GM23338 (cell line): Measurements from ENCODE around the gene EFNA4. TPM values are rescaled to one million over a fixed set of nuclear protein-coding genes. Genes with fewer than 3 reads are reported as not detected.

Source experiments
- ATAC-seq: fragments of 200-7000 bp; cut with Tn5 transposase; 3 replicates; pipeline ENCODE4 v1.9.1; 2020
- DNase-seq: peaks from one replicate; pipeline ENCODE4 v3.0.0-alpha.2; 2015; ENCODE audit warnings: low spot score
- H2AFZ ChIP-seq: fragments of 200-600 bp; sonication (generic); 2 replicates; pipeline ENCODE4 v1.8.0; 2016; ENCODE audit warnings: antibody characterized with exemption, mild to moderate bottlenecking, moderate library complexity
- H3F3A ChIP-seq: fragments of 200-600 bp; sonication (generic); replicated peaks from 2 replicates; pipeline ENCODE4 v1.8.0; 2017; ENCODE audit warnings: antibody characterized with exemption, mixed run types, low read depth
- H3K27ac ChIP-seq: fragments of 200-600 bp; sonication (generic); 2 replicates; pipeline ENCODE4 v1.6.1; 2016; ENCODE audit warnings: low read depth
- H3K27me3 ChIP-seq: fragments of 200-600 bp; sonication (generic); 2 replicates; pipeline ENCODE4 v1.8.0; 2016; ENCODE audit warnings: mild to moderate bottlenecking, mixed run types, moderate library complexity; ENCODE audit not compliant: insufficient read depth
- H3K36me3 ChIP-seq: fragments of 200-600 bp; sonication (generic); 2 replicates; pipeline ENCODE4 v1.8.0; 2016; ENCODE audit warnings: mild to moderate bottlenecking; ENCODE audit not compliant: insufficient read depth
- H3K4me1 ChIP-seq: fragments of 200-600 bp; sonication (generic); 2 replicates; pipeline ENCODE4 v1.8.0; 2016; ENCODE audit warnings: mild to moderate bottlenecking, moderate library complexity; ENCODE audit not compliant: insufficient read depth
- H3K4me2 ChIP-seq: fragments of 200-600 bp; sonication (generic); 2 replicates; pipeline ENCODE4 v1.7.1; 2017; ENCODE audit warnings: mixed run types
- H3K4me3 ChIP-seq: fragments of 200-600 bp; sonication (generic); 2 replicates; pipeline ENCODE4 v1.6.1; 2016; ENCODE audit warnings: mixed run types
- H3K79me2 ChIP-seq: fragments of 200-600 bp; sonication (generic); replicated peaks from 2 replicates; pipeline ENCODE4 v1.8.0; 2017; ENCODE audit warnings: mild to moderate bottlenecking; ENCODE audit not compliant: insufficient read depth
- H3K9me2 ChIP-seq: fragments of 200-600 bp; sonication (generic); 2 replicates; pipeline ENCODE4 v1.8.0; 2017; ENCODE audit not compliant: insufficient read depth
- H4K20me1 ChIP-seq: fragments of 200-600 bp; sonication (generic); replicated peaks from 2 replicates; pipeline ENCODE4 v1.8.0; 2017; ENCODE audit warnings: mild to moderate bottlenecking; ENCODE audit not compliant: insufficient read depth
- H3K27ac Mint-ChIP-seq: 2 replicates; pipeline ENCODE4 v1.8.0; 2020; ENCODE audit warnings: inconsistent platforms, mild to moderate bottlenecking, moderate library complexity, mixed read lengths
- H3K27me3 Mint-ChIP-seq: 3 replicates; pipeline ENCODE4 v1.8.0; 2022; ENCODE audit warnings: low read depth, mild to moderate bottlenecking, moderate library complexity, mixed read lengths, inconsistent platforms; ENCODE audit not compliant: insufficient read depth, poor library complexity
- H3K36me3 Mint-ChIP-seq: 3 replicates; pipeline ENCODE4 v1.8.0; 2021; ENCODE audit warnings: low read depth, mild to moderate bottlenecking, inconsistent platforms, moderate library complexity, mixed read lengths
- H3K4me1 Mint-ChIP-seq: 3 replicates; pipeline ENCODE4 v1.8.0; 2020; ENCODE audit warnings: mild to moderate bottlenecking, inconsistent platforms, mixed read lengths
- H3K4me3 Mint-ChIP-seq: 3 replicates; pipeline ENCODE4 v1.8.0; 2021; ENCODE audit warnings: moderate library complexity, mild to moderate bottlenecking, inconsistent platforms, mixed read lengths
- H3K9me3 Mint-ChIP-seq: 3 replicates; pipeline ENCODE4 v1.8.0; 2020; ENCODE audit warnings: moderate library complexity, mild to moderate bottlenecking, inconsistent platforms, mixed read lengths
- CREB1 ChIP-seq: fragments of 250-450 bp; sonication (Bioruptor Pico); IDR thresholded peaks from 2 replicates; pipeline ENCODE4 v1.5.0; 2020; ENCODE audit warnings: low read depth, mild to moderate bottlenecking, moderate library complexity
- CTCF ChIP-seq, 2 experiments: fragments of 200-600 bp in 1 of 2; sonication (generic) in 1 of 2; conservative IDR thresholded peaks; 2 replicates each; pipeline versions ENCODE4 v1.5.1 to v1.6.1; 2016 to 2017; ENCODE audit warnings: antibody characterized with exemption in 2 of 2, low read depth in 2 of 2, mild to moderate bottlenecking in 2 of 2, moderate library complexity in 1 of 2
- ETS1 ChIP-seq: IDR thresholded peaks from 2 replicates; pipeline ENCODE4 v1.6.1; 2016; ENCODE audit warnings: antibody characterized with exemption
- EZH2 ChIP-seq: fragments of 200-600 bp; sonication (generic); IDR thresholded peaks from one replicate; pipeline ENCODE4 v1.8.0; 2017; ENCODE audit warnings: antibody characterized with exemption, mild to moderate bottlenecking, low read depth; ENCODE audit not compliant: unreplicated experiment
- EZH2phosphoT487 ChIP-seq: fragments of 200-600 bp; sonication (generic); IDR thresholded peaks from one replicate; pipeline ENCODE4 v1.8.1; 2018; ENCODE audit warnings: antibody characterized with exemption; ENCODE audit not compliant: unreplicated experiment
- JUNB ChIP-seq: IDR thresholded peaks from one replicate; pipeline ENCODE4 v1.6.1; 2016; ENCODE audit warnings: antibody characterized with exemption; ENCODE audit not compliant: unreplicated experiment
- NANOG ChIP-seq: IDR thresholded peaks from 2 replicates; pipeline ENCODE4 v1.6.1; 2016; ENCODE audit warnings: antibody characterized with exemption, borderline replicate concordance
- POLR2AphosphoS5 ChIP-seq: IDR thresholded peaks from 2 replicates; pipeline ENCODE4 v1.6.1; 2016; ENCODE audit warnings: antibody characterized with exemption, low read depth
- STAT1 ChIP-seq: IDR thresholded peaks from one replicate; pipeline ENCODE4 v1.6.1; 2016; ENCODE audit warnings: antibody characterized with exemption; ENCODE audit not compliant: unreplicated experiment
- ZNF114 ChIP-seq: fragments of 250-450 bp; sonication (Bioruptor Pico); IDR thresholded peaks from 2 replicates; pipeline ENCODE4 v1.5.0; 2020; ENCODE audit warnings: mild to moderate bottlenecking, moderate library complexity
- ZNF331 ChIP-seq: fragments of 250-450 bp; sonication (Bioruptor Pico); IDR thresholded peaks from 2 replicates; pipeline ENCODE4 v1.5.0; 2020; ENCODE audit warnings: low read depth, mild to moderate bottlenecking, moderate library complexity
- ZNF462 ChIP-seq: fragments of 250-450 bp; sonication (Bioruptor Pico); IDR thresholded peaks from 2 replicates; pipeline ENCODE4 v1.5.0; 2020; ENCODE audit warnings: mild to moderate bottlenecking, moderate library complexity
- polyA plus RNA-seq: library from polyadenylated mRNA; unstranded; fragments of >200 nt; fragmentation: Nextera tagmentation; extraction: Ambion mirVana; gene quantifications from 2 replicates; pipeline ENCODE4 v1.2.1, GENCODE V29; 2016
- total RNA-seq: library from RNA; depleted of rRNA; stranded (reverse); fragments of >200 nt; shearing (Covaris generic); gene quantifications from 2 replicates; pipeline ENCODE4 v1.2.3, GENCODE V29; 2014
- TF ChIP-seq, protein P1 (sequence below): IDR thresholded peaks from one replicate; pipeline ENCODE4 v1.6.1; 2018; ENCODE audit warnings: antibody characterized with exemption; ENCODE audit not compliant: unreplicated experiment

EFNA4 gene
- total and polyA plus RNA-seq, 2 experiments from 2014 or later = 11.1 to 22.9 TPM

- no peaks in the 10 kb centered on the region for H3K79me2 ChIP-seq
- H3K27me3 ChIP-seq = no peaks in the 10 kb centered on the region
- no peak for ATAC-seq
- TF ChIP-seq JUNB (no peak), EZH2phosphoT487 (no peak), ZNF331 (CRISPR knock-in tag) (no peak), EZH2 (no peak), ETS1 (no peak), ZNF114 (CRISPR knock-in tag) (no peak), STAT1 (no peak), POLR2AphosphoS5 (no peak), CREB1 (CRISPR knock-in tag) (no peak), ZNF462 (CRISPR knock-in tag) (no peak), CTCF (conservative IDR thresholded peaks at IDR 0.05; ENCODE audit: low read depth in 2 of 2) (no peak), NANOG (no peak)
- TF ChIP-seq, protein P1, sequence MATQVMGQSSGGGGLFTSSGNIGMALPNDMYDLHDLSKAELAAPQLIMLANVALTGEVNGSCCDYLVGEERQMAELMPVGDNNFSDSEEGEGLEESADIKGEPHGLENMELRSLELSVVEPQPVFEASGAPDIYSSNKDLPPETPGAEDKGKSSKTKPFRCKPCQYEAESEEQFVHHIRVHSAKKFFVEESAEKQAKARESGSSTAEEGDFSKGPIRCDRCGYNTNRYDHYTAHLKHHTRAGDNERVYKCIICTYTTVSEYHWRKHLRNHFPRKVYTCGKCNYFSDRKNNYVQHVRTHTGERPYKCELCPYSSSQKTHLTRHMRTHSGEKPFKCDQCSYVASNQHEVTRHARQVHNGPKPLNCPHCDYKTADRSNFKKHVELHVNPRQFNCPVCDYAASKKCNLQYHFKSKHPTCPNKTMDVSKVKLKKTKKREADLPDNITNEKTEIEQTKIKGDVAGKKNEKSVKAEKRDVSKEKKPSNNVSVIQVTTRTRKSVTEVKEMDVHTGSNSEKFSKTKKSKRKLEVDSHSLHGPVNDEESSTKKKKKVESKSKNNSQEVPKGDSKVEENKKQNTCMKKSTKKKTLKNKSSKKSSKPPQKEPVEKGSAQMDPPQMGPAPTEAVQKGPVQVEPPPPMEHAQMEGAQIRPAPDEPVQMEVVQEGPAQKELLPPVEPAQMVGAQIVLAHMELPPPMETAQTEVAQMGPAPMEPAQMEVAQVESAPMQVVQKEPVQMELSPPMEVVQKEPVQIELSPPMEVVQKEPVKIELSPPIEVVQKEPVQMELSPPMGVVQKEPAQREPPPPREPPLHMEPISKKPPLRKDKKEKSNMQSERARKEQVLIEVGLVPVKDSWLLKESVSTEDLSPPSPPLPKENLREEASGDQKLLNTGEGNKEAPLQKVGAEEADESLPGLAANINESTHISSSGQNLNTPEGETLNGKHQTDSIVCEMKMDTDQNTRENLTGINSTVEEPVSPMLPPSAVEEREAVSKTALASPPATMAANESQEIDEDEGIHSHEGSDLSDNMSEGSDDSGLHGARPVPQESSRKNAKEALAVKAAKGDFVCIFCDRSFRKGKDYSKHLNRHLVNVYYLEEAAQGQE = no peak
- H3K4me2 ChIP-seq = no peak overlapping the region
- Mint-ChIP-seq H3K4me1 (no peaks in the 10 kb centered on the region), H3K4me3 (no peak overlapping the region), H3K36me3 (no peaks in the 10 kb centered on the region), H3K27ac (no peak overlapping the region), H3K9me3 (no peaks in the 10 kb centered on the region), H3K27me3 (peaks cover 1% of the 10 kb centered on the region)
- no peak overlapping the region for H3K4me3 ChIP-seq
- H3K27ac ChIP-seq = no peak overlapping the region
- no peaks in the 10 kb centered on the region for H3K4me1 ChIP-seq
- no peak overlapping the region for H2AFZ ChIP-seq
- H3K9me2 ChIP-seq = no peaks in the 10 kb centered on the region
- DNase-seq = no peak
- H3F3A ChIP-seq = no peaks in the 10 kb centered on the region
- no peaks in the 10 kb centered on the region for H4K20me1 ChIP-seq
- H3K36me3 ChIP-seq = no peaks in the 10 kb centered on the region
These were observed 39.8 kb downstream of the EFNA4 start for GRCh38 chr1:155103325-155103724.
